HG03066 (cell line): ENCODE results near the gene DGKD.

Source experiments
- ATAC-seq: cut with Tn5 transposase; IDR thresholded peaks from one replicate; pipeline ENCODE4 v1.9.1; 2021; ENCODE audit warnings: low read depth; ENCODE audit not compliant: unreplicated experiment

DGKD gene

GRCh38 chr2:233440314-233440713, 86.0 kb downstream of the DGKD start:
- ATAC-seq, result no peak

DNA sequence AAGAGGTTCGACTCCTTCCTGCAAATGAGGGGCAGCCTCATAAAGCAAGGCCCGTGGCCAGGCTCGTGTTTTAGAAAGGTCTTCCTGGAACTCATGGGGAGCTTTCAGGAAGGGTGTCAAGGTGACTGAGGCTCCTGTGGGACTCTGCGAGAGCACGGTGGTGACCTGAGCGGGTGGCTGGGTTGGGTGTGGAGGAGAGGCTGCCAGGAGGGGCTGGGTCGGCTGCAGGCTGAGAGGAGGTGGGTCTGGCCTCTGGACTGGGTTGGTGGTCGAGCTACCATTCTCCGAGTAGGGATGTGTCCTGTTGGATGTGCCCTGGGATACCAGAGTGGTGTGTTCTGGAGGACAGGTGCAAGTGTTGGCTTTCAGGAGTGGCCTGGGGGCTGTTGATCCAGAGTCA, 86.4 kb downstream of the DGKD start:
- ATAC-seq, result no peak

GRCh38 chr2:233441161-233442027, 87.1 kb downstream of the DGKD start:
- no peak for ATAC-seq

- no peak for ATAC-seq
Measured at GRCh38 chr2:233442028-233442310, 87.7 kb downstream of the DGKD start.

GRCh38 chr2:233443511-233444183, 89.4 kb downstream of the DGKD start:
- ATAC-seq, result no peak

DNA sequence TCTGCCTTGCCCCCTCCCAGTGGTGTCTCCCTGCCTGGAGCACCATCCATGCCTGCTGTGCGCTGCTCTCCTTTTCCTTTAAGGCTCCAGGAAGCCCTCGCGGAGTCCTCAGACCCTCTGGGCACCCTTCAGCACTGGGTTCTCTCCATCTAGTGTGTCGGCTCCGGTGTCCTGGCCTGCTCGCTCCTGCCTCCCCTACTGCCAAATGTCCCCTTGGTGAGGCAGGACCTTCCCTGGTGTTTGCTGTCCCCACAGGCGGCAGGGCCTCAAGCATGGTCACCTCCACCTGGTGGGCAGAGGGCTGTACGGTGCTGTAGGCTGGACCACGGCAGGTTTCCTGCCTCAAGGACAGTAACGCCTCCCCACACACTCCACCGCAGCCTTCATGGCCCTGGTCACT, 90.2 kb downstream of the DGKD start:
- no peak for ATAC-seq

GRCh38 chr2:233445152-233445830, 91.0 kb downstream of the DGKD start:
- no peak for ATAC-seq

- no peak for ATAC-seq
Measured at GRCh38 chr2:233446121-233446520, 91.8 kb downstream of the DGKD start.

GRCh38 chr2:233446606-233447305, 92.5 kb downstream of the DGKD start:
- ATAC-seq, result no peak

DNA sequence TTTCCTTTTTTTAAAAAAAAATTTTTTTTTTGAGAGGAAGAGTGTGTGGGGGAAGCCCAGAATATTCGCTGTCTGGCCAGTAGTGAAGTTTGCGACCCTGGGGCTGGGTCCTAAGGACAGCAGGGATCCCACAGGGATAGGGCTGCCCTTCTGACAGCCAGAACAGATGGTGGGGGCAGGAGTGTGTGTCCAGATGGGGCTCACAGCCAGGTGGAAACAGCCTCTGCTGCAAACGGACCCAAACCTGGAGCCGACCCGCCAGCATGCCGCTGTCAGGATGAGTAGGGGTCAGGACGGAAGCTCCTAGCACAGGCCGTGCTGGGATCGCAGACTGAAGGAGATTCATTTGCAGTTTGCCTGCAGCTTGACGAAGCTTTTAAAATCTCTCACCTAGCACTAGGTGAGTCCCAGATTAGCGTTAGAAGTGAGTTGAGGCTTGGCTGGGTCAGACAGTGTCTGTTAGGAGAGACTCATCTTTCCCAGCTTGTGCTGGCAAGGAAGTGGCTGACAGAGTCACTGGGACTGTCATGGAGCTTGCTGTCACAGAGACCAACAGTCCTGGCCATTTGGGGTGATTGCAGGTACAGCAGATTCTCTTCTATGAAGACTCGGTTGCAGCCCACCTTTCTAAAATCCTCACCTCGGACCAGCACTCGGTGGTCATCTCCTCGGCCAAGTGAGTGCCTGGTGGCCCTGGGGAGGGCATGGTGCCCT, 93.4 kb downstream of the DGKD start:
- ATAC-seq, result no peak

DNA sequence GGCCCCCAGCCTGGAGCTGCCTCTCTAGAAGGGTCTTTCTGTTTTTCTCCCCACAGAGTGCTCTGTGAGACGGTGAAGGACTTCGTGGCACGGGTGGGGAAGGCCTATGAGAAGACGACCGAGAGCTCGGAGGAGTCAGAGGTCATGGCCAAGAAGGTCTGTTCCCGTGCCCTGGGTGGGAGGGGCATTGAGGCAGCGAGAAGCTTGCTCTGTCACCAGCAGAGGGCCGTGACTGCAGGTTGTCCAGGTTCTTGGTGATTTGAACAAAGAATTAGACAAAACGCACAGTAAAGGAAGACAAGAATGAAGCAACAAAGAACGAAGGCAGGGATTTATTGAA, 93.9 kb downstream of the DGKD start:
- no peak for ATAC-seq

DNA sequence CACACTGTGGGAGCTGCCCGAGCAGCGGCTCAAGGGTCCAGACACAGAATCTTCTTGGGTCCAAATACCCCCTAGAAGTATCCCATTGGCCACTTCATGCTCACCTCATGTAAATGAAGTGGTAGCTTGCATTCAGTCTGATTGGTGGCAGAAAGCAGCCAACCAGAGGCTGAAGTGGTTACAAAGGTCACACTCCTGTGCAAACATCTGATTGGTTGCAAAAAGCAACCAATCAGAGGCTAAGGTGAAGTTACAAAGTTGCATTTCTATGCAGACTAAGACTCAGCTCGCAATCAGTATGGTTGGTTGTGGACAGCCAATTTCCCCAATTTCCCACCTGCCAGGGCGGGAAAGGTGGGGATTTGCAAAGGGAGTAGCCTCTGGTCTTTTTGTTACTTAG, 94.3 kb downstream of the DGKD start:
- ATAC-seq, result no peak

DNA sequence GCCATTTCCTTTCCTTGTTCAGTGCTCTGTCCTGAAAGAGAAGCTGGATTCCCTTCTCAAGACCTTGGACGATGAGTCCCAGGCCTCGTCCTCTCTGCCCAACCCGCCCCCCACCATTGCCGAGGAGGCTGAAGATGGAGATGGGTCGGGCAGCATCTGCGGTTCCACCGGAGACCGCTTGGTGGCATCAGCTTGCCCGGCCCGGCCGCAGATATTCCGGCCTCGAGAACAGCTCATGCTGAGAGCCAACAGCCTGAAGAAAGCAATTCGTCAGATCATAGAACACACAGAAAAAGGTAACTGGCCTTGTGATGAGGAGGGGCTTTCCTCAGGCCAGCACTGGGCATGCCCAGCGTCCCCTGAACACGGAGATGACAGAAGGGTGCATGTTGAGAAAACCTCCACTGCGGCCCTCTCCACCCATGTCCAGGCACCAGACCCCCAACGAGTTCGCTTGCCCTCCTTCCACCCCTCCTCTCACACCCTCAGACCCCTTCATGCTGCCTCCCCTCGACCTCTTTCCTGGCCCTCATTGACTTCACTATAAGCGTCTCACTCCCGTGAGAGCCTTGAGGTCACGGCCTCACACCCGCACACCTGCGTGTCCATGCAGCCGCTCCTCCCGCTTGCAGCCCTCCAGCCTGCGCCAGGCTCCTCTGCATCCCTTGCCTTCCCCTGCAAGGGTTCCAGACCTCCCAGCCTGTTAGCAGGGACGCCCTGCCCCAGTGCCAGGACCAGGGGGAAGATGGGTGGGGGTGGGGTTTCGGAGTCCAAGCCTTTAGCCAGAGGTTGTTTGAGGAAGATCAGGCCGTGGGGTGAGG, 95.0 kb downstream of the DGKD start:
- no peak for ATAC-seq

DNA sequence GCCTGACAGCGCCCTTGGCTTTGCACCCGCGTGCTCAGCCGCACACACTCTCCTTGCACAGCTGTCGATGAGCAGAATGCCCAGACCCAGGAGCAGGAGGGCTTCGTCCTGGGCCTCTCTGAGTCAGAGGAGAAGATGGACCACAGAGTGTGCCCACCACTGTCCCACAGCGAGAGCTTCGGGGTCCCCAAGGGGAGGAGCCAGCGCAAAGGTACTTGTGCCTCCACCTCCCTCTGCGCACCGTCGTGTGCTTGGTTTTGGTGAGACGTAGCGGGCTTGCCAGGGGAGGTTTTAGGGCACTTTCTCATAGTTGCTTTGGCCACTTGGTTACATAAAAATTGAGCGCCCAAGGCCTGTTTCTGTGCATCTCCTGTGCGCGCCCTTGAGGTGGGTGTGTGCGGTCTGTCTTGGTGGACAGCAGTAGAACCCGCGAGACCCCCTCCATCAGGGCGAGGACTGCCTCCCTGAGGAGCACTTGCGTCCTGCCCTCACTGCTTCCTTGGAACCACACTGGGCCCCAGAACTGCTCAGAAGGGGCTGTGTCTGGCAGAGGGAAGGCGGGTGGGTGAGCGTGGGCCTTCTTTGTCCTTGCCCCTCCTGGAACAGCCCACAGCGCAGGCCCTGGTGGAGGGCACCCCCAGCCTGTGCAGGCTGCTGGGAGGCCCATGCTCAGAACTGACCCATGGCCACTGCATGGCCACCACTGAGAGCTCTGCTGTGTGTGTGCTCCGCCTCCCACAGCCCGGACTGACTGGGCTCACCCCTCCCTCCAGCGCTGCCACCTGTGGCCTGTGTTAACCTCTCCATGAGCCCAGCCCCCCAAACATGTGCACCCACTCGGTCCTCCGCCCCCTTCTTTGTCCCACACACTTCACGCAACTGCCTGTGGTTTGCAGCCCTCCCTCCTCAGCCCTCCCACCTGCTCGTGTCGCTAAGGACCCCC, 95.9 kb downstream of the DGKD start:
- ATAC-seq, result no peak

- ATAC-seq, result no peak
Measured at GRCh38 chr2:233450864-233451575, 96.7 kb downstream of the DGKD start.

DNA sequence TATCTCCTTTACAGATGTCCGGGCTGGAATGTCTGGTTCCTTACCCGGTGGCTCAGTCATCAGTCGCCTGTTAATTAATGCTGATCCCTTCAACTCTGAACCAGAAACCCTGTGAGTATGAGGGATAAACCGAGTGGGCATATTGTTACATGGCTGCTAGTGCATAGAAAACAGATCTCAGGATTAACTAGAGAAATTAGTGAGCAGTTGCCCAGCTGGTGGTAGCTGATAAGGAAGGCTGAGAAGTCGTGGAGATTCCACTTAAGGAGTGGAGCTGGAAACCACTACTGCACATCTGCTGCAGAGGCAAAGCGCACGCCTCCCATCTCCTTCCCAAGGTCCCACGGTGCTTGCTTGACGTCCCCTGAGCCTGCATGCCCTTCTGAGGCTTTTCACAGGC, 97.7 kb downstream of the DGKD start:
- no peak for ATAC-seq

- ATAC-seq, result no peak
Measured at GRCh38 chr2:233453111-233453915, 99.0 kb downstream of the DGKD start.
